Bone marrow (tissue), 2 donors: ENCODE measurements around the gene LRPAP1.
A peak's percentile ranks its signal among the peaks of the same experiment; 100 is the strongest.

Experiments
- DNase-seq, 2 donors: peaks; one replicate each; lab custom pipeline; 2025; lab: John Stamatoyannopoulos, UW

The LRPAP1 gene

DNA sequence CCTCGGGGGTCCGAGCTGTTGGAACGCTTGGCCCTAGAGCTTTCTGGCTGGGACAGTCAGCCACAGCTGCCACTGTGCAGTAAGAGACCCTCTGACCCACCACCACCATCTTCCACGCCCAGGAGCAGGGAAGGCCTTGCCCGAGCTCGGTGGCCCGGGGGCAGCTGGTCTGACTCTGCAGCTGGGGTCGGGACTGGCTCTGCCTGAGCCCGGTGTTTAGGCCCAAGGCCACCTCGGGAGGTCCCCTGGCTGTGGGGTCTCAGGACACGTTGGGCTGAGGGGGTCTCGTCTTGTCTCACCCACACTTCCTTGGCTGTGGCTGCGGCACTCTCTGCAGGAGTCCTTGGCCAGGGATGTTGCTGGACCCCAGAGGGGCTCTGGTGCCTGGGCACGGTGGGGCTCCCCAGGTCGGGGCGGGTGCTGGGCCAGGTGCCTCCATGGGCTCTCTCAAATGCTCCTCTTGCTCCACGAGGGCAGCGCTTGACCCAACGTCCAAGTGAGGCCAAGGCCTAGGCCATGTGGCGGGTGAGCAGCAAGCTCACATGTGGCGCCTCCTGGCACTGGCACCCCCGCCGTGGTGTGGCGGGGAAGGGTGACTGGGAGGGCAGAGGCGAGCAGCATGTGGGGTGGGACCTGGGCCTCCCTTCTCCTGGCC is 46.2 kb downstream of the LRPAP1 start:
- no peak for DNase-seq

DNA sequence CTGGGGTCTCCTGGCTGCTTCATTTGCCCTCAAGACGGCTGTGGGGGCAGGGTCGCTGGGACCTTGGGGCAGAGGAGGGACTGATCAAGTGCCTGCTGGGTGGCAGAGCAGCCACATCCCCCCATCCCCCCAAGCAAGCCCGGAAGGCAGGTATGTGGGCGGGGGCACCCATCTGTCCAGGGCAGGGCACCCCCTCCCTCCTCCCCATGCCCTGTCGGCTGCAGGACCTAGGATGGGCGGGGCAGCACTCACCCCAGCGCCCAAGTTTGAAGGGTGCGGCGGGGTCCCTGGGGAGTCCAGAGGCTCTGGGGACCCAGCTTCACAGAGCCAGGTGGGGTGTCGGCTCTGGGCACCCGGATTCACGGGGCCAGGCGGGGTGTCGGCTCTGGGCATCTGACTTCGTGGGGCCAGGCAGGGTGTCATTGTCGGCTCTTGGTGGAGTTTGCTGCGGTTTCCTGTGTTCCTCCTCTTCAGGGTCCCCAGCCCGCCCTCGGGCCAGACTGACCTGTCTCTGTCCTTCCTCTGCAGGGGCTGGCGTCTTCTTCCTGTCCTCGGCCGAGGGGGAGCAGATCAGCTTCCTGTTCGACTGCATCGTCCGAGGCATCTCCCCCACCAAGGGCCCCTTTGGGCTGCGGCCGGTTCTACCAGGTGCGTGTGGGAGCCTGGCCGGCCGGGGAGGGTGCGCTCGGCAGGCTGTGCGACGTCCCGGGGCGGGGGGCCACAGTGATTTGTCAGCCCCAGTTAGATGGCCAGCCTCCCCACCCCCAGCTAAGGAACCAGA is 47.0 kb downstream of the LRPAP1 start:
- DNase-seq: no peak

DNA sequence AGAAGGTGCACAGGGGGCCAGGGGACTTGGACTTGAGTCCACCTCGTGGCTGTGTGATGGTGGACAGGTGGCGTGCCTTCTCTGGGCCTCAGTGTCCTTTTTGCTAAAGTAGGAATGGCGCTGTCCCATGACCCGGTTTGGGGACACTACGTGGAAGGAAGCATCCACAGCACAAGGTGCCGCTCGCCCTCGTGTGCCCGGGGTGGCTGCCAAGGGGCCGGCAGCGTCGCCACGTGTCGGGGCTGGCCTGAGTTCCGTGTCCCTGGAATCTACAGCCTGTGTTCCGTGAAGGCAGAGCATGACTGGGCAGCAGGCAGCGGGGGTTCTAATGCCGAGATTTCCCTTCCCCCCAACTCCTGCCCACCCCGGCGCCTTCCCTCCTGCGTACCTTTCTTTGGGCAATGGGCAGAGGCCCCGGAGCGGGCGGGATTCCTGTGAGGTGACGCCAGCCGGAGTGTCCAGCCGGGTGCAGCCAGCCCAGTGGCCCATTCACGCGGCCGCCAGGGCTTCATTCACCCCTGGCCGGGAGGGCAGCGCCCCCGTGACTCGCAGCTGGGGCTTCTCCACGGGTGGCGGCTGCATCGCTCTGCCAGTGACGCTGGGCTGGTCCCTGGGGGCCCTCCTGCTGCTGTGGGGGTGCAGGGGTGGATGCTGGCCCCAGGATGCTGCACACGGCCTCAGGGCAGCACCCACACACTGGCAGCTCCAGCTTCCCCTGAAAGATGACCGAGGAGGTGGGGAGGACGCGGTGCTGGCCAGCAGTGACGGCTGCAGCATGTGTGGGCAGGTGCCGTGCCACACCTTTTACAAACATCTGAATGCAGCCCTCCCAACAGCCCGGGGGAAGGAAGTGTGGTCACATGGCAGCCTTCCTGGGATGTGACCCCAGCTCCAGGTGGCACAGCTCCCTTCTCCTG is 47.9 kb downstream of the LRPAP1 start:
- DNase-seq: no peak

DNA sequence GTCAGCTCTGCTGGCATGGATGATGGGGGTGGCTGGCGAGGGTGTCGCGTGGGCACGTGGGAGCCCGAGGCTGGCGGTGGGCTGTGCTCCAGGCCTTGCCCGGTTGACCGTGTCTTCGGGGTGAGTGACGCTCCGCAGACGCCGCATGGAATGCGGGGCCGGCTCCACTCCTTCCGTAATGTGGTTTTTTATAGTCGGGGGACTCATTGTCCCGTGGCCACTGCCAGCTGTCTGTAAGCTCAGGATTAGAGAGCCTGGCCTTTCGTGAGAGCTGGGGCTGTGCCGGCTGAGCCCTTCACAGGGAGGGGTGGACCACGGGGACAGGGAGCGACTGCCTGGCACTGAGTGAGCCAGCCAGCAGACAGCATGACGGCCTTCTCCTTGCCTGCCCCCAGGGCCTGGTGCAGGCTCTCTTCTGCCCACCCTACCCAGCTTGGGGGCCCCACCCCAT is 48.7 kb downstream of the LRPAP1 start:
- no peak for DNase-seq

DNA sequence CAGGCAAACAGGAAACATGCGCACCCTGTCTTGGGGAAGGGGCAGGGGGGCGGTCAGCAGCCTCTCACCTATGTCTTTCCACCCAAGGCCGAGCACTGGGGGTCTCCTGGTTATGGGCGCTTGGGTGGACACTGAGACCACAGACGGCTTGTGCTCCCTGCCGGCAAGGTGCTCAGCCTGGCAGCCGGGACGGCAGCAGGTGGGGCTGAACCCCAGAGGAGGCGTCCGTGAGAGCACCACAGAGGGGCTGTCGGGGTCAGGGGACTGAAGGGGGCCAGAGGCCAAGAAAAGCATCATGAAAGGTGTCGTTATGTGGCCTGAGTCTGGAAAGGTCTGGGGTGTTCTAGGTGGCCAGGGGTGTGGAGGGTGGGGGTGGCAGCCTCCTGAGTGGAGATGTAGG is 49.5 kb downstream of the LRPAP1 start:
- DNase-seq: no peak

DNA sequence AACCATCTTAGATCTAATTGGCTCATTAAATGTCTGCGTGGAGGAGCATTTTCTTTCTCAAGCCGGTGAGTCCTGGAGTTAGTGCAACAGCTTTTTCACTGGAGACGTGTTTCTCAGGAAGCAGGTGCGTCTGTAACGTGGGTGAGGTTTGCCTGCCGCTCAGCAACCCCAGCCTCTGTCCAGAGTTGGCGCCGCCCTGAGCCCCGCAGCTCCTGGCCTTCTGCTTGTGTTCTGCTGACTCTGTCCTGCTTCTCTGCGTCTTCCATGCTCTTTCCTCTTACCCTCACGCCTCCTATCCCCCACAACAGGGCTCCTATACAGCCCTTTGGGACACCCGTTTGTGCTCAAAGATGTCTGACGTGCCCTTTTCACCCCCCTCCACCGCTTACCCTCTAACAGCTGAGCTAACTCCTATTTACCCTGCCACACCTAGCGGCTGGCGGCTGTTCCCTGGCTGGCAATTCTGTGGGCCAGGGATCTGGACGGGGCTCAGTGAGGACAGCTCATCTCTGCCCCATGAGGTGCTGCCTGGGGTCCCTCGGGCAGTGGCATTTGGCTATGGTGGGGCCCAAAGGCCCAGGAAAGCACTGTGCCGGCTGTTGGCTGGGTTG is 50.3 kb downstream of the LRPAP1 start:
- DNase-seq: no peak

DNA sequence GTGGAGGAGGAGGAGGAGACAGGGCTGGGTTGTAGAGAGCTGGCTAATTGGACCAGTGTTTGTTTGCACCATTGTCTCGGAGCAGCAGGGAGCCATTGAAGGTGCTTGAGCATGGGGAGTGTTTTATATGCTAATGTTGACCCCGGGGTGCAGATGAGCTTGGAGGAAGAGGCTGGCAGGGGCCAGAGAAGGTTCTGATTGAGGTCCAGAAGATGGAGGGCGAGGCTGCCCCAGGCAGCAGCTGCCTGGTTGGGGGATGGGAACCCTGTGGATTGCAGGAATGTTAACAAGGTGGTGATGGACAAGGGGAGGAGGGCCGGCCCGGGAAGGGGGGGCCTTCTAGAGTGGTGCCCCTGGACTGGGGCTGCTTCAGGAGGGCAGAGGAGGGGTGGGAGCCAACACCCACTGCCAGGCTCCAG is 51.1 kb downstream of the LRPAP1 start:
- DNase-seq: no peak

DNA sequence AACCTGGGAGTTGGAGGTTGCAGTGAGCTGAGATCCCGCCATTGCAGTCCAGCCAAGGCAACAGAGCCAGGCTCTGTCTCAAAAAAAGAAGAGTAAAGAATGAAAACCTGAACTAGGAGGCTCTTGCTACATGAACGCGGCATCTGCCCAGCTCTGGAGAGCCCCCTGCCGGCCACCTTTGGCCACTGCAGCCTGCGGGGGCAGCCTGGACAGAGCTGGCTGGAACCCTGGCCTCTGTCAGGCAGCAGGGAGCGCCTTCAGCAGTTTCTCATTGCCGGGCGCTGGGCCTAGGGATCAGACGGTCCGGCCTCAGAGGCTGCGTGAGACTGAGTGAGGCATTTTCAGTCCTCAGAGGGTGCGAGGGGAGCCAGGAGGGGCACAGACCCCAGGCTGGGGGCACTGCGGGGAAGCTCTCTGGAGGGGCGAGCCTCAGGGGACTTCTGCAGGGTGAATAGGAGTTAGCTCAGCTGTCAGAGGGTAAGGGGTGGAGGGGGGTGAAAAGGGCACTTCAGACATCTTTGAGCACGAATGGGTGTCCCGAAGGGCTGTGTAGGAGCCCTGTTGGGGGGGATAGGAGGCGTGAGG is 51.6 kb downstream of the LRPAP1 start:
- DNase-seq: peak; percentile 43 to 54

DNA sequence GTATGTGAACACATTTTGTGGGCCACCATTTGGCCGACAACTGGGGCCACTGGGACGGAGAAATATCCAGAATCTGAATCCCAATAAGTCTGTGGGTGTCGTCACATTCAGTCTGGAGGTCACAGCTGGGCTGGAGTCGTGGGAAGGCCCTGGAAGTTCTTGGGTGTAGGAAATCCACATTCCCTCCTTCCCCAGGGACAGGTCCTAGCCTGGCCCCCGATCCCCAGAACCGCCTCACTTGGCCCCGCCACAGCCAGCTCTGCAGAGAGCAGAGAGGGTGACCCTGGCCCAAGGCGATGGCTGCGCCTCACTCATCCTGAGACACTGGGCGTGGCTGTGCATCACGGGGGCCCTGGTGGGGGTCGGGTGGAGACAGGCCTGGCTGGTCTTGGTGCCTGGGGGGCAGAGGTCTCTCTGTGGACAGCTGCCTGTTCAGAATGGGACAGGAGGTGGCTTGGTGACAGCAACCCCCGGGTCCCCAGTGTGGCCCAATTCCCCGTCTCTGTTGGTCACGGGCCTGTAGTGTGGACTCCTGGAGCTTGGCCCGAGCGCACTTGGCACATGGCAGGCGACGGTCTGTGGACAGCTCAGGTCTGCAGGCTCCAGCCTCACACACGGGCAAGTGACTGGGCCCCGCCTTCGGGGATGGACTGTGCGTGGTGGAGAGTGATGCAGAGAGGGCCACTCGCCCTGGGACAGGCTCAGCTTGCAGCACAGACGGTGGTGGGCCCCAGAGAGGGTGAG is 52.7 kb downstream of the LRPAP1 start:
- no peak for DNase-seq

DNA sequence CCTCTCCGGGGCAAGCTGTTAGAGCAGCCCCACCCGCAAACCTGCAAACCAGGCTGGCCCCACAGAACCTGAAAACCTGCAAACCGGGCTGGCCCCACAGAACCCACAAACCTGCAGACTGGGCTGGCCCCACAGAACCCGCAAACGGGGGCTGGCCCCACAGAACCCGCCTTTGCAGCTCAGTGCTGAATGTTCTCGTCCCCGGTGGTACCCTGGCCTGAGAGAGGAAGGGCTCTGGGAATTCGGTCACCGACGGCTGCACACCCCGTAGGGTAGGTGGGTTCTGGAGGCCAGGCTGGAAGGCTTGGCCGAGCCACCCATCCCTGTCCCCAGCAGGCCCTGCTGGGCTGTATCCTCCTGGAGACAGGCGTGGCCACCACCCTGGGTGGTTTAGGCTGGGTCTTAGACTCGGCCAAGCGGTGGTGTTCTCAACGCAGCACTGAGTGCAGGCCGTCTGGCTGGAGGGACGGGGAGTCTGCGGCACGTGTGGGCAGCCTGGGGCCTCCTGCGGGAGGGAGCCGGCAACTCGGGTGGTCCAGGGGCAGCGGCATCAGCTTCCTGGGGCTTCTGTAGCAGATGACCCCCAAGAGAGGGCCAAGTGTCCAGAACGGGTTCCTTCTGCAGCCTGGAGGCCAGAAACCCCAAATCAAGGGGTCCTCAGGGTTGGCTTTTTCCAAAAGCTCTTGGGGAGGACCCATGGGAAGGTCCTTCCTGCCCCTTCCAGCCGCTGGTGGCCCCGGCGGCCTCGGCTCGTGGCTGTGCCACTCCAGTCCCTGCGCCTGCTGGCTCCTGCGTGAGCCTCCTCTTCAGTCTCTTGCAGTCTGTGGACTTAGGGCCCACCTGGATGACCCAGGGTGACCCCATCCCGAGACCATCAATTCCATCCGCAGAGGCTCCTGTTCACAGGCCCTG is 53.5 kb downstream of the LRPAP1 start:
- no peak for DNase-seq

DNA sequence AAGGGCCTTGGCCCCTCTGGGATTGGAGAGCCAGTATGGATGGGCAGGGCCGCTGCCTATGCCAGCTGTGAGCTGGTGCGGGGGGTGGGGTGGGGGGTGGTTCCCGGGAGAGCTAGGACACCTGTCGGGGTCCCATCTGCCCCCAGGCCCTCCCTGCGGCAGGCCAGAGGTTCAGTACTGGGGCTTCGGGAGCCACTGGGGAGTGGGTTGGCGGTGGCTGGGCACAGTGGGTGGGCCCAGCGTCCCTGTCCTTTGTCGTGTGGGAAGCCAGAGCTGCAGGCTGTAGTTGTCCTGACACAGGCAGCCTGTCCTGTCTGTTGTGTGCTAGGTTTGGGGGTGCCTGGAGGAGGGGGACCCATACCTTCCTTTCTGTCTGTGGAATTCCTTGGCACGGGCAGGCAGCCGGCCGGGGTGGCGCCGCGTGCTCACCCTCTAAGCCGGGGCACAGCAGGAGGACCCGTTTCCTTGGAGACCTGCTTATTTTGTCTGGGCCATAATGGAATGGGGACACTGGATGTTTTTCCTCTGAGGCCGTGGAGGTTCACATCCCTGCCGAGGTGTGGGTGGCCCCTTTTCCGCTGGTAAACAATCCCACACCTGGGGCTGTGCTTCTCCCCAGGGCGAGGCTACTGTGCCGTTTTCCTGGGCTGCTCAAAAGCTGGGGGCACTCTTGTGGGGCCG is 54.3 kb downstream of the LRPAP1 start:
- DNase-seq: no peak

DNA sequence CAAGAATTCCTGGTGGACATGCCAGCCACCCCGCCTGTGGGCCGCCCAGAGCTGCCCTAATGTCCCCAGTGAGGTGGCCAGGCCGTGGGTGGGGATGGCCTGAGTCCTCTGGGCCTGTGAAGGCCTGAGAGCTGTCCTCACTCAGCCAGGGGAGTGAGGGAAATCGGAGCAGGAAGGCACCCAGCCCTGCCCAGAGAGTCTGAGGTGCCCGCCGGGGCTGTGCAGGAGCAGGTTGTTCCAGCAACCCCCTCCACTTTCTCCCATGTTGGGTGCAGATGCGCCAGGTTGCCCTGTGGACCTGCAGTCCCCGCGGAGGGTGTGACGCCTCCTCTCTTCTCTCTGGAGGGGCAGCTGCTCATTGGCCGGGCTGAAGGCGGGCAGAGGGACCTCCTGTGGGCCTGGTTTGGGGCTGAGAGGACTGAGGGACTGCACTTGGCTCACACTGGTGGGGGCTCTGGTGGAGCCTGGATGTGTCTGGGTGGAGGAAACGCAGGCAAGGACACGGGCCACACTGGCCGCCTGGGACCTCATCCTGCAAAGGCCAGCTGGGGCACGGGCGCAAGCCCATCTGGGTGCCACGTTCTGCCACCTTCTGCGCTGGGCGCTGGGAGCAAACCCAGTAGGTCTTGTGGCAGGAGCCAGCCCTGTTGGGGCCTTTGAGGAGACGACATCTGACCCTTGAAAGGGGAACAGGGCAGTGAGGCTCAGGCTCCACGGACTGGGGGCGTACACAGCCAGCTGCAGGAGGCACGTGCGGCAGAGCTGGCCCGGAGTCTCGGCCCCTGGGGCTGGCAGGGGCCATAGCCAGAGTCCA is 55.1 kb downstream of the LRPAP1 start:
- no peak for DNase-seq

DNA sequence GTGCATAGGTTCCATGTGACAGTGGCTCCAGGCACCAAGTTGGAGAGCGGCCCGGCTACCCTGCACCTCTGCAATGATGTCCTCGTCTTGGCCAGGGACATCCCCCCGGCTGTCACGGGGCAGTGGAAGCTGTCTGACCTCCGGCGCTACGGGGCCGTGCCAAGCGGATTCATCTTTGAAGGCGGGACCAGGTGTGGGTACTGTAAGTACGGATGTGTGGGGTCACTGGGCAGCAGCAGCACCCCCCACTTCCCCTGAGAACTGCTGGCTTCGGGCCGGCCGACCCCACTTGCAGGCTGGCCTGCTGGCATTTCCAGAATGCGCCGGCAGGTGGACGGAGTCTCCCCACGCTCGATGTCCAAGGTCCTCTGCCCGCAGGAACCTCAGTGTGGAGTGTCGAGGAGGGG is 55.9 kb downstream of the LRPAP1 start:
- no peak for DNase-seq

DNA sequence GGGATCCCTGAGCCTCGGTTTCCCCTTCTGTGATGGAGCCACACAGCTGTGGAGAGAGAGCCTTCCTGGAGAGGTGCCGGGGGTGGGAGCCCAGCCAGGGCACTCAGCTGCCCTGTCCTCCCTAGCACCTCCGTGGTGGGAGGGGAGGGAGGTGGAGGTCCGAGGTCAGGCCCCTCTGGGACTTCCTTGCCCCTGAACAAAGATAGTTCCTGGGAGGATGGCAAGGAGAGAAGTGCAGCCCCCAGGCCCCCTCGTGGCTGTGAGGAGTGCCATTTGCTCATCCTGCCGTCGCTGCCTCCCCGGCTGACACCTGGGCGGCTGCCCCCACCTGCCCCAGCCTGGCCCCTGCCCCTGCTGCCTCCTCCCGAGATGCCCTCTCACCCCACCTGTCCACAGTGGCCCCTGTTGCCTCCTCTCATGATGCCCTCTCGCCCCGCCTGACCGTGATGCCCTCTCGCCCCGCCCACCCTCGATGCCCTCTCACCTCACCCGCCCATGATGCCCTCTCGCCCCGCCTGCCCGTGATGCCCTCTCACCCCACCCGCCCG is 56.4 kb downstream of the LRPAP1 start:
- DNase-seq: no peak

DNA sequence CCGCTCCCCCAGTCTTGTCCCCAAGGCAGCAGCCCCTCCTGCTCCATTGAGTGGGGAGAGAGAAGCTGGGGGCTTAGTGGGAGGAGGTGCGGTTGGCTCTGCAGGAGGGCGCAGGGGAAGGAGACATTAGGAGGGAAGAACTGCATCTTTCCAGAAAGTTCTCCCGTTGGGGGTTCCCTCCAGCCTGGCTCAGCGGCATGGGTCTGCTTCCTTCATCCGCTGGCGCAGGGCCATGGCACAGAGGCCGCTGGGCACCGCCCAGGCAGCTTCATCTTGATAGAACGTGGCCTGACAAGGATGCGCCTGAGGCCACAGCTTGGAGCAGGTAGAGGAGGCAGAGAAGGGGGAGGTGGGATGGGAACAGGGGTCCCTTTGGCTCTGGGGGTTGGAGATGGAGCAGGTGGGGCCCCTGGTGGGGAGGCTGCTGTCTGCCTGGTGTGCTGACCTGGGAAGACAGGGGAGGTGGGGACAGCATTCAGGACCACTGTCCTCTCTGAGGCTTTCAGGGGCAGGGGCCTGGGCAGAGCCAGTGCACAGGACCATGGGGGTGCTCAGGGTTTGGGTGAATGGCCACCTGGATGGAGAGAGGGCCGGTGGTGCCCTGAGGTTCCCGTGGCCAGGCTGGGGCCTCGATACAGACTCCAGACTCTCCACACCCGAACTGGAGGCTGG is 57.0 kb downstream of the LRPAP1 start:
- DNase-seq: no peak

DNA sequence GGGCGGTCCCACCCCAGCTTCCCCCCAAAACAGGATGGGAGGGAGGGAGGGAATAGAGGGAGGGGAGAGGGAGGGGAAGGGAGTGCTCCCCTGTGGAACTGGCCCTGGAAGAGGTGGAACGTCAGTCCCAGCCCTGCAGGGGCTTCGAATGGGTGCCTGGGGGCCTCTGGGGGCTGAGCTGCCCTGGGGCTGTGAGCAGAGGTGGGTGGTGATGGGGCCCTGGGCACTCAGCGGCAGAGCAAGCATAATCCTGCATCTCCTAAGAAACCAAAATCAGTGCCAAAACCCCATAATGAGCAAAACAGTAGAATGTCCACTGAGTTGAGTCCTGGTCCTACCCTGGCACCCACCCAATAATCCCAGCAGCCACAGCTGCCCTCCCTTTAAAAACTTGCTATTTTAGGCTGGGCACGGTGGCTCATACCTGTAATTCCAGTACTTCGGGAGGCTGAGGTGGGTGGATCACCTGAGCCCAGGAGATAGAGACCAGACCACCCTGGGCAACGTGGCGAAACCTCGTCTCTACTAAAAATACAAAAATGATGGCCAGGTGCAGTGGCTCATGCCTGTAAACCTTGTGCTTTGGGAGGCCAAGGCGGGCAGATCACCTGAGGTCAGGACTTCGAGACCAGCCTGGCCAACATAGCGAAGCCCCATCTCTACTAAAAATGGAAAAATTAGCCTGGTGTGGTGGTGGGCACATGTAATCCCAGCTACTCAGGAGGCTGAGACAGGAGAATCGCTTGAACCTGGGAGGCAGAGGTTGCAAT is 58.0 kb downstream of the LRPAP1 start:
- DNase-seq: no peak
